Choroid plexus epithelial cell (primary cell): ENCODE measurements around the gene RMI2.
A peak's percentile ranks its signal among the peaks of the same experiment; 100 is the strongest.

Experiments used
- DNase-seq: peaks from one replicate; pipeline ENCODE4 v3.0.0-alpha.2; 2010; ENCODE audit warnings: low read depth
- H3K4me3 ChIP-seq: 2 replicates; pipeline ENCODE4 v1.5.1; 2011; ENCODE audit warnings: low read depth, mild to moderate bottlenecking, control low read depth, low read length, moderate library complexity
- TF ChIP-seq, protein P1 (sequence below): conservative IDR thresholded peaks from 2 replicates; pipeline ENCODE4 v1.5.1; 2011; ENCODE audit warnings: low read depth, mild to moderate bottlenecking, control low read depth, inconsistent platforms, low read length, moderate library complexity

RMI2 gene

GRCh38 chr16:11393366-11393765 lies 48.1 kb downstream of the RMI2 start:
- TF ChIP-seq, protein P1, sequence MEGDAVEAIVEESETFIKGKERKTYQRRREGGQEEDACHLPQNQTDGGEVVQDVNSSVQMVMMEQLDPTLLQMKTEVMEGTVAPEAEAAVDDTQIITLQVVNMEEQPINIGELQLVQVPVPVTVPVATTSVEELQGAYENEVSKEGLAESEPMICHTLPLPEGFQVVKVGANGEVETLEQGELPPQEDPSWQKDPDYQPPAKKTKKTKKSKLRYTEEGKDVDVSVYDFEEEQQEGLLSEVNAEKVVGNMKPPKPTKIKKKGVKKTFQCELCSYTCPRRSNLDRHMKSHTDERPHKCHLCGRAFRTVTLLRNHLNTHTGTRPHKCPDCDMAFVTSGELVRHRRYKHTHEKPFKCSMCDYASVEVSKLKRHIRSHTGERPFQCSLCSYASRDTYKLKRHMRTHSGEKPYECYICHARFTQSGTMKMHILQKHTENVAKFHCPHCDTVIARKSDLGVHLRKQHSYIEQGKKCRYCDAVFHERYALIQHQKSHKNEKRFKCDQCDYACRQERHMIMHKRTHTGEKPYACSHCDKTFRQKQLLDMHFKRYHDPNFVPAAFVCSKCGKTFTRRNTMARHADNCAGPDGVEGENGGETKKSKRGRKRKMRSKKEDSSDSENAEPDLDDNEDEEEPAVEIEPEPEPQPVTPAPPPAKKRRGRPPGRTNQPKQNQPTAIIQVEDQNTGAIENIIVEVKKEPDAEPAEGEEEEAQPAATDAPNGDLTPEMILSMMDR = no peak
- no peak overlapping the region for H3K4me3 ChIP-seq
- DNase-seq = no peak

- TF ChIP-seq, protein P1 = no peak
- H3K4me3 ChIP-seq = no peak overlapping the region
- no peak for DNase-seq
These were observed 48.8 kb downstream of the RMI2 start for GRCh38 chr16:11393861-11394592.

- H3K4me3 ChIP-seq = no peak overlapping the region
- DNase-seq = no peak
- TF ChIP-seq, protein P1 = no peak
These were observed 49.3 kb downstream of the RMI2 start for GRCh38 chr16:11394593-11394960.

- DNase-seq = no peak
- TF ChIP-seq, protein P1 = no peak
These were observed 50.0 kb downstream of the RMI2 start for GRCh38 chr16:11395008-11395948.

DNA sequence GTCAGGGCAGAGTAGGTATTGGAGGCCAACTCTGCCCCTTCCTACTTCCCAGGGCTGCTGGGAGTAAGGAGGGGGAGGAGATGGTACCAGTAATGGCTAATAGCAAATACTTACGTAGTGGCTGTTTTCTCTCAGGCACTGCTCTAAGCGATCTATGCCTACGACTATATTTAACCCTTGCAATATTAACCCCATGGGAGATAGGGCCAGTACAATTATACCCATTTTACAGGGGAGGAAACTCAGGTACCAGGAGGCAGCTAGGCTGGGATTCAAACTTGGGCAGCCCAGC lies 50.6 kb downstream of the RMI2 start:
- no peak overlapping the region for H3K4me3 ChIP-seq

More at GRCh38 chr16:11395008-11395948, 50.0 kb downstream of the RMI2 start:
- no peak overlapping the region for H3K4me3 ChIP-seq

GRCh38 chr16:11396241-11397048 lies 51.2 kb downstream of the RMI2 start:
- DNase-seq = peak; percentile 69
- TF ChIP-seq, protein P1 = peak; percentile 97
- no peak overlapping the region for H3K4me3 ChIP-seq

More for the DNA sequence above, 50.6 kb downstream of the RMI2 start:
- DNase-seq = no peak
- TF ChIP-seq, protein P1 = no peak
